SK-N-MC (cell line): ENCODE results near the gene CEP68.
"Not testable (repeated sequence)": the region's sequence is repeated elsewhere in the genome, so short reads cannot be mapped to it uniquely, and the experiment has no call there.

Source experiments
- DNase-seq: peaks from one replicate; pipeline ENCODE4 v3.0.0-alpha.2; 2011; ENCODE audit warnings: low read depth, low spot score
- H3K27ac ChIP-seq: fragments of 200-600 bp; sonication (generic); 2 replicates; pipeline ENCODE4 v1.5.1; 2016; ENCODE audit warnings: mixed run types
- H3K36me3 ChIP-seq: fragments of 200-600 bp; sonication (generic); 2 replicates; pipeline ENCODE4 v1.6.1; 2017; ENCODE audit warnings: antibody characterized with exemption, low read length, mixed read lengths; ENCODE audit not compliant: insufficient read depth
- H3K4me3 ChIP-seq: fragments of 200-600 bp; sonication (generic); 2 replicates; pipeline ENCODE4 v1.5.1; 2016
- H3K9ac ChIP-seq: fragments of 200-600 bp; sonication (generic); 2 replicates; pipeline ENCODE4 v1.8.0; 2017; ENCODE audit warnings: mixed run types, mixed read lengths; ENCODE audit not compliant: insufficient read length
- H3K9me3 ChIP-seq: fragments of 200-600 bp; sonication (generic); 2 replicates; pipeline ENCODE4 v1.6.1; 2017; ENCODE audit warnings: low read depth, mild to moderate bottlenecking, antibody characterized with exemption, low read length, moderate library complexity, mixed read lengths
- EZH2 ChIP-seq: fragments of 200-600 bp; sonication (generic); IDR thresholded peaks from one replicate; pipeline ENCODE4 v1.6.1; 2017; ENCODE audit warnings: antibody characterized with exemption
- FOXP2 ChIP-seq: optimal IDR thresholded peaks from 2 replicates; pipeline ENCODE3; 2011; ENCODE audit warnings: mild to moderate bottlenecking, moderate library complexity; ENCODE audit not compliant: insufficient read depth; ENCODE audit errors: extremely low read length, control extremely low read depth
- POLR2AphosphoS5 ChIP-seq: IDR thresholded peaks from 2 replicates; pipeline ENCODE4 v1.6.1; 2012; ENCODE audit warnings: mild to moderate bottlenecking, low read depth, low read length, borderline replicate concordance

CEP68 gene

DNA sequence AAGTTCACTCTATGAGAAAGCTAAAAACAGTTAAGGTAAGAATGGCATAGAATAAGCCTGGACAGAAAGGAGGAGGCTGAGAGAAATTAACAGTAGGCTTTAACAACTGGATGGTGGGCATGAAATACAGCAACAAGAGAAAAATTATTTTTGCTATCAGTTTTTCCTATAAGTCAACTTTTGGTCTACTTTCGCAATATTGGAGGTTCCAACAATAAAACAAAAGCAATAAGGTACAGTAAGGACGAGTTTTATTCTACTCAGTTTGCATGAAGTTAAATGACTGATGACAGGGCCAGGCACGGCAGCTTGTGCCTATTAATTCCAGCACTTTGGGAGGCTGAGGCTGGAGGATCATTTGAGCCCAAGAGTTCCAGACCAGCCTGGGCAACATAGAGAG lies 56.4 kb downstream of the CEP68 start:
- Histone ChIP-seq H3K4me3 (no peak overlapping the region), H3K36me3 (no peaks in the 10 kb centered on the region; the same call in 1 of the 2 replicates), H3K27ac (peak overlapping the region; percentile 13; the same call in 1 of the 2 replicates), H3K9me3 (no peaks in the 10 kb centered on the region), H3K9ac (no peak overlapping the region)
- no peak for DNase-seq
- TF ChIP-seq POLR2AphosphoS5: no peak
- no peak for TF ChIP-seq FOXP2
- TF ChIP-seq EZH2: no peak

DNA sequence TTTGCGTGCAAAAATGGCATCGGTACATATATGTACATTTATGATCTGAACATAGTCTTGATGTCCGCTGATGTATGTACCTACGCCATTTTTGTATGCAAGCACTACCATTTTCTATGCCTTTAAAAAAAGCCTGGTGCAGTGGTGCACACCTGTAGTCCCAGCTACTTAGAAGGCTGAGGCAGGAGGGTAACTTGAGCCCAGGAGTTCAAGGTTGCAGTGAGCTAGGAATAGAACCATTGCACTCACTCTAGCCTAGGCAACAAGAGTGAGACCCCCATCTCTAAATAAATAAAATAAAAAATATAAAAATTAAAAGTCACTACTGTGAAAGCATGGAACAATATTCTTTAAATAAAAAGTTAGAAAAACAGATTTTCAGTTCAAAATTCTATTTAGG lies 57.0 kb downstream of the CEP68 start:
- H3K9me3 ChIP-seq: no peaks in the 10 kb centered on the region
- no peaks in the 10 kb centered on the region for H3K36me3 ChIP-seq
- H3K4me3 ChIP-seq: no peak overlapping the region
- no peak overlapping the region for H3K9ac ChIP-seq
- no peak for DNase-seq
- H3K27ac ChIP-seq: no peak overlapping the region
- TF ChIP-seq EZH2 (no peak), FOXP2 (no peak), POLR2AphosphoS5 (no peak)

DNA sequence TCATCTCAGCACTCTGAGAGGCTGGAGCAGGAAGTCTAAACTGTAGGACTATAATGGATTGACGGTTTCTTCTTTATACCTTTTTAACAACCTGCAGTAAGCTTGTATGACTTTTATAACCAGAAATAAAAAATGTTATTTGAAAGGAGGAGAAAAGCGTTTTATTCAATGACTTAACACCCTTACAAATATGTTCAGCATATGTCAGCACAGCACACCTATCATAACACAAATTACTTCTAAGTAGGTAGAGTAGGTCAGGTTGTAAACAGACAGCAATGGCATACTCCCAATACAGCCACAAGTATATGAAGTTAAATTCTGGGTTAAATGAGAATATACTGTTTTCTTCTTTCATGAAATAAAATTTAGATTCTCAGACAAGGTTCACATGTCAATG lies 57.6 kb downstream of the CEP68 start:
- Histone ChIP-seq H3K4me3 (no peak overlapping the region), H3K27ac (no peak overlapping the region), H3K9me3 (no peaks in the 10 kb centered on the region)

DNA sequence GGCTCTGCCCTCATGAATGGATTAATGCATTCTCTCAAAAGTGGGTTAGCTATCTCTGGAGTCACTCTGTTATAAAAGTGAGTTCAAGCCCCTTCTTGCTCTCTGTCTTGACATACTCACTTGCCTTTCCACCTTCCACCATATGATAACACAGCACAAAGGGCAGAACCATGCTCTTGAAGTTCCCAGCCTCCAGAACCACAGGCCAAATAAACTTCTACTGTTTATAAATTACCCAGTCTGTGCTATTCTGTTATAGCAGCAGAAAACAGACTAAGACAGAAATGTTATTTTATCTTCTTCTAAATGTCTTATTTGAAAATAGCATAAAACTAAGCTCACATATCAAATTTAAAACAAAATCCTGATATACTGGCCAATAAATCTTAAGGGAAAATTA lies 58.7 kb downstream of the CEP68 start:
- no peak for DNase-seq
- Histone ChIP-seq H3K9me3 (no peaks in the 10 kb centered on the region), H3K9ac (no peak overlapping the region), H3K36me3 (no peaks in the 10 kb centered on the region), H3K27ac (no peak overlapping the region), H3K4me3 (no peak overlapping the region)
- no peak for TF ChIP-seq EZH2
- no peak for TF ChIP-seq POLR2AphosphoS5
- TF ChIP-seq FOXP2: no peak

More for the DNA sequence above, 57.6 kb downstream of the CEP68 start:
- TF ChIP-seq FOXP2 (no peak), EZH2 (no peak), POLR2AphosphoS5 (no peak)
- Histone ChIP-seq H3K36me3 (no peaks in the 10 kb centered on the region), H3K9ac (no peak overlapping the region)
- no peak for DNase-seq

DNA sequence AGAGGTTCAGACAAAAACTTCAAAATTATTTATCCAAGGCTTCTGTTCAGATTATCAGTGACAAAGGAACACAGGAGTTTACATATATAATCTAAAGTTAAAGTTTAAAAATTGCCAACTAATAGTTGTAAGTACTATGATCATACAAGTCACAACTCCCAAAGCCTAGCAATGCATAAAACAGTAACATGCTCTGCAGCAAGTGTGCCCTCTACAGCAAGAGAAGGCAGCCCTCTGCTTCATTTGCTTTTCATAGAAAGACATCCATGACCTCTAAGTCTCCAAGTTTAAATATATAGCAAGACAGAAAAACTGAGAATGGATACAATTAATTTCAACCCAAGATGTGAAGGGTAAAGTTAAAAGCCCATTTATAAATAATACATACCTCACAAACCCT lies 60.4 kb downstream of the CEP68 start:
- no peak overlapping the region for H3K9ac ChIP-seq
- no peak for TF ChIP-seq POLR2AphosphoS5
- TF ChIP-seq FOXP2: no peak
- no peak for TF ChIP-seq EZH2
- no peak overlapping the region for H3K27ac ChIP-seq
- no peaks in the 10 kb centered on the region for H3K9me3 ChIP-seq
- no peak overlapping the region for H3K4me3 ChIP-seq
- DNase-seq: no peak
- no peaks in the 10 kb centered on the region; the same call in 1 of the 2 replicates for H3K36me3 ChIP-seq

DNA sequence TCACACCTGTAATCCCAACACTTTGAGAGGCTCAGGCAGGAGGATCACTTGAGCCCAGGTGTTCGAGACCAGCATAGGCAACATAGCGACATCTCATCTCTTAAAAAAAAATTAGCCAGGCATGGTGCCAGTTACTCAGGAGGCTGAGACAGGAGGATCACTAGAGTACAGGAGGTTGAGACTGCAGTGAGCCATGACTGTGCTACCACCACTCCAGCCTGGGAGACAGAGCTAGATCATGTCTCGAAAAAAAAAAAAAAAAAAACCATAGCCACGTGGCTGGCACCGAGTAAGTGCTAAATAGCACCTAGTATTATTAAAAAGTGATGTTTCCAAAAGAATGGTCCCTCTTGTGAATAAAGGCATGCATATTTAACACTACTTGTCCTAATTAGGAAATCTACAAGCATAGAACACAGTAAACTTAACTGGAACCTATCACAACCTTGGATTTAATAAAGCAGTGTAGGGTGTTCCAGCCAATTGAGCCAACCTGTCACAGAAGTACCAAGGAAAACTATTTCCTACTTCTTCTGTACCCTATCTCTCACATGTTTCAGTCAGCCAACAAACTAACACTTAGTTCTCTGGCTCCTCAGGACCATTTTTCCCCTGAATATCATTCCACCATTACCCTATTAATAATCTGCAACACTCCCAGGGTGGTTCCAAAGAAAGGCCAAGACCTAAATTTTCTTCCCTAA lies 64.9 kb downstream of the CEP68 start:
- H3K36me3 ChIP-seq: no peaks in the 10 kb centered on the region; the same call in 1 of the 2 replicates
- peak overlapping the region; percentile 56; the same call in 1 of the 2 replicates for H3K27ac ChIP-seq
- H3K9ac ChIP-seq: no peak overlapping the region
- no peak for DNase-seq
- no peak for TF ChIP-seq POLR2AphosphoS5
- no peak for TF ChIP-seq EZH2
- no peak for TF ChIP-seq FOXP2
- no peaks in the 10 kb centered on the region for H3K9me3 ChIP-seq
- H3K4me3 ChIP-seq: no peak overlapping the region

DNA sequence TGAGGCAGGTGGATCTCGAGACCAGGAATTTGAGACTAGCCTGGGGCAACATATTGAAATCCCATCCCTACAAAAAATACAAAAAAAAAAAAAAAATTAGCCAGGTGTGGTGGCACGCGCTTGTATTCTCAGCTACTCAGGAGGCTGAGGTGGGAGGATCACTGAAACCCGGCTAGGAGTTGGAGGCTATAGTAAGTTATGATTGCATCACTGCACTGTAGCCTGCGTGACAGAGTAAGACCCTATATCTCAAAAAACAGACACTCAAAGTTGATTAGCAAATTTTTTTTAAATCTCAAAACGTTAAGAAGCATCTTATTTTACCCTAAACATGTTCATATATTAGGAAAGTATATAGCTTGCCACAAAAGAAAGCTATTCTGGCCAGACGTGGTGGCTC lies 66.1 kb downstream of the CEP68 start:
- TF ChIP-seq POLR2AphosphoS5 (no peak), EZH2 (no peak), FOXP2 (no peak)
- H3K36me3 ChIP-seq: no peaks in the 10 kb centered on the region; the same call in 1 of the 2 replicates
- H3K4me3 ChIP-seq: no peak overlapping the region
- no peak overlapping the region for H3K9ac ChIP-seq
- no peak for DNase-seq
- no peaks in the 10 kb centered on the region for H3K9me3 ChIP-seq
- no peak overlapping the region for H3K27ac ChIP-seq

DNA sequence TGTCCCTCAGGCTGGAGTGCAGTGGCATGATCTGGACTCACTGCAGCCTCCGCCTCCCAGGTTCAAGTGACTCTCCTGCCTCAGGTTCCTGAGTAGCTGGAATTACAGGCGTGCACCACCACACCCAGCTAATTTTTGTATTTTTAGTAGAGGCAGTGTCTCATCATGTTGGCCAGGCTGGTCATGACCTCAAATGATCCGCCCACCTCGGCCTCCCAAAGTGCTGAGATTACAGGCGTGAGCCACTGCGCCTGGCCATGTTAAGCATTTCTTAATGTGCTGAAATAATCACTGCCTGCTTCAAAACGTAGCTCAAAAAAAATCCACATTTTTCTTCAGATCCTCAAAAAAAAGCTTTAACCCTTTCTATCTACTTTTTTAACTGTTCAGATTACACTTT lies 69.2 kb downstream of the CEP68 start:
- H3K36me3 ChIP-seq, H3K9me3 ChIP-seq, DNase-seq, H3K27ac ChIP-seq, H3K4me3 ChIP-seq, H3K9ac ChIP-seq: not testable (repeated sequence)
